ENCODE results near the gene CFAP90.

DNA sequence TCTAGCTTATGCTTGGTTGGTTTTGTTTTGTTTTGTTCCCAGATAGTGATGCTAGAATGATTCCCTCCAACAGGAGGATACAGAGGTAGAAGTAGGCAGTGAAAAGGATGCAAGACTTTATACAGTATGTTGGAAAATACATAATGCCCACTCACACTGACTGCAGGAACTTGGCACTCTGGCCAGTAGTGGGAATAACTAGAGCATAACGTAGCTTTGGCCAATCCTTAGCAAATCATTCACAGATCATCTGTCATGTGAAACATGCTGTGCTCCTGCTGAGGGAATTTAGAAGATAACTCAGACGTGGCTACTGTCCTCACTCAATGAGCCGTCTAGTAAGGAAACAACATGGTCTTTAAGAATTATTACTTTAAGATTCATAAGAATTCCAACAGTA lies 13.5 kb downstream of the CFAP90 start:
- TF ChIP-seq, protein P1, sequence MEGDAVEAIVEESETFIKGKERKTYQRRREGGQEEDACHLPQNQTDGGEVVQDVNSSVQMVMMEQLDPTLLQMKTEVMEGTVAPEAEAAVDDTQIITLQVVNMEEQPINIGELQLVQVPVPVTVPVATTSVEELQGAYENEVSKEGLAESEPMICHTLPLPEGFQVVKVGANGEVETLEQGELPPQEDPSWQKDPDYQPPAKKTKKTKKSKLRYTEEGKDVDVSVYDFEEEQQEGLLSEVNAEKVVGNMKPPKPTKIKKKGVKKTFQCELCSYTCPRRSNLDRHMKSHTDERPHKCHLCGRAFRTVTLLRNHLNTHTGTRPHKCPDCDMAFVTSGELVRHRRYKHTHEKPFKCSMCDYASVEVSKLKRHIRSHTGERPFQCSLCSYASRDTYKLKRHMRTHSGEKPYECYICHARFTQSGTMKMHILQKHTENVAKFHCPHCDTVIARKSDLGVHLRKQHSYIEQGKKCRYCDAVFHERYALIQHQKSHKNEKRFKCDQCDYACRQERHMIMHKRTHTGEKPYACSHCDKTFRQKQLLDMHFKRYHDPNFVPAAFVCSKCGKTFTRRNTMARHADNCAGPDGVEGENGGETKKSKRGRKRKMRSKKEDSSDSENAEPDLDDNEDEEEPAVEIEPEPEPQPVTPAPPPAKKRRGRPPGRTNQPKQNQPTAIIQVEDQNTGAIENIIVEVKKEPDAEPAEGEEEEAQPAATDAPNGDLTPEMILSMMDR (IDR thresholded peaks at IDR 0.05) = no peak
- no peak for TF ChIP-seq POLR2A (IDR thresholded peaks at IDR 0.05)

All from uterus (tissue), 2 donors.